GM12873 (cell line): ENCODE results near the gene PPP1R16B.

Experiments used
- CTCF ChIP-seq: IDR thresholded peaks from 2 replicates; pipeline ENCODE4 v1.5.1; 2012; ENCODE audit warnings: low read depth, mild to moderate bottlenecking, moderate library complexity, low read length, control low read depth; ENCODE audit not compliant: insufficient read depth; ENCODE audit errors: missing control alignments

PPP1R16B gene

GRCh38 chr20:38818113-38819065 lies 12.9 kb downstream of the PPP1R16B start:
- no peak for TF ChIP-seq CTCF

GRCh38 chr20:38825571-38825900 lies 20.0 kb downstream of the PPP1R16B start:
- TF ChIP-seq CTCF, result no peak

GRCh38 chr20:38825901-38826625 lies 20.6 kb downstream of the PPP1R16B start:
- TF ChIP-seq CTCF, result no peak

- TF ChIP-seq CTCF, result no peak
Measured at GRCh38 chr20:38827770-38828281, 22.3 kb downstream of the PPP1R16B start.

- no peak for TF ChIP-seq CTCF
Measured at GRCh38 chr20:38828514-38829295, 23.2 kb downstream of the PPP1R16B start.

GRCh38 chr20:38829296-38829875 lies 23.9 kb downstream of the PPP1R16B start:
- TF ChIP-seq CTCF, result no peak

GRCh38 chr20:38830356-38830755 lies 24.9 kb downstream of the PPP1R16B start:
- no peak for TF ChIP-seq CTCF
